Measurements from ENCODE around the gene PTPN20.

PTPN20 gene

GRCh38 chr10:47021850-47022249, 110.6 kb downstream of the PTPN20 start:
- DNase-seq (ENCODE audit: low spot score): no peak

- no peak for DNase-seq (ENCODE audit: low spot score)
Measured at GRCh38 chr10:47022311-47023131, 111.3 kb downstream of the PTPN20 start.

- DNase-seq (ENCODE audit: low spot score): no peak
Measured at GRCh38 chr10:47023237-47024045, 112.2 kb downstream of the PTPN20 start.

- DNase-seq (ENCODE audit: low spot score): no peak
Measured at GRCh38 chr10:47024046-47024322, 112.8 kb downstream of the PTPN20 start.

- DNase-seq (ENCODE audit: low spot score): peak; percentile 58
Measured at GRCh38 chr10:47024399-47025252, 113.4 kb downstream of the PTPN20 start.

- no peak for DNase-seq (ENCODE audit: low spot score)
Measured at GRCh38 chr10:47025253-47025539, 114.0 kb downstream of the PTPN20 start.

GRCh38 chr10:47025540-47026300, 114.5 kb downstream of the PTPN20 start:
- no peak for DNase-seq (ENCODE audit: low spot score)

GRCh38 chr10:47026301-47027107, 115.3 kb downstream of the PTPN20 start:
- no peak for DNase-seq (ENCODE audit: low spot score)

GRCh38 chr10:47027108-47027783, 116.0 kb downstream of the PTPN20 start:
- DNase-seq (ENCODE audit: low spot score): no peak

GRCh38 chr10:47027784-47028260, 116.6 kb downstream of the PTPN20 start:
- DNase-seq (ENCODE audit: low spot score): no peak

GRCh38 chr10:47028466-47028865, 117.2 kb downstream of the PTPN20 start:
- no peak for DNase-seq (ENCODE audit: low spot score)

GRCh38 chr10:47029181-47030009, 118.2 kb downstream of the PTPN20 start:
- DNase-seq (ENCODE audit: low spot score): no peak

GRCh38 chr10:47030191-47030703, 119.0 kb downstream of the PTPN20 start:
- DNase-seq (ENCODE audit: low spot score): no peak

- DNase-seq (ENCODE audit: low spot score): no peak
Measured at GRCh38 chr10:47031211-47031900, 120.1 kb downstream of the PTPN20 start.

GRCh38 chr10:47031901-47032465, 120.8 kb downstream of the PTPN20 start:
- DNase-seq (ENCODE audit: low spot score): no peak

GRCh38 chr10:47033081-47033480, 121.9 kb downstream of the PTPN20 start:
- DNase-seq (ENCODE audit: low spot score): no peak

GRCh38 chr10:47033541-47034270, 122.5 kb downstream of the PTPN20 start:
- DNase-seq (ENCODE audit: low spot score): no peak

All from CD4-positive, alpha-beta T cell treated with Interleukin-15 for 4 hours (primary cell).